Activated CD8-positive, alpha-beta memory T cell treated with anti-CD3 and anti-CD28 coated beads, Interleukin-2, amount 50 U/mL, for 4 hours (primary cell): ENCODE results near the gene EP400.
"Not testable (repeated sequence)": the region's sequence is repeated elsewhere in the genome, so short reads cannot be mapped to it uniquely, and the experiment has no call there.

Experiments used
- DNase-seq: peaks from one replicate; pipeline ENCODE4 v3.0.0-alpha.2; 2020

The EP400 gene

DNA sequence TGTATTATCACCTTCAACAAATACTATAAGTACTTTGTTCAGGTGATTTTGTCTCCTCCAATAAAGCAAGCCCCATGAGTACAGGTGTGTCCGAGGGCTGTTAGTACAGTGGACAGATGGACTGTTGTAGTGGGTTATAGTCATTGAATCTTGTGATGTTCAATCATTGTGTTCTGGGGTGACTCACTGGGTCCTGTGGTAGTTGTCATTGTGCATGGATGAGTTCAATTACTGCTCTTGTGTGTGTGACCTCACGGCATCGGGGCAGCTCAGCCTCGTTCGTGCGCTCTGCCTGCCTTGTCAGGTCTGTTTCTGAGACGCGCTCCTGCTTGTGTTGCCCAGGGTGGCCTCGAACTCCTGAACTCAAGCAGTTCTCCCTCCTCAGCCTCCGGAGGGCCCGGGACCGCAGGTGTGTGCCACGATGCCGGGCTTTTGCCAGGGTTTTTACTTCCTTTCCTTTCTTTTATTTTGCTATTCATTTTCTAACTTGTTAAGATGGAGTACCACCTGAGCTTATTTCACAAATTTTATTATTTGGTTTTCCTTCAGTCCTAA, 122.2 kb downstream of the EP400 start:
- no peak for DNase-seq

GRCh38 chr12:132074216-132074615, 124.5 kb downstream of the EP400 start:
- DNase-seq: no peak

DNA sequence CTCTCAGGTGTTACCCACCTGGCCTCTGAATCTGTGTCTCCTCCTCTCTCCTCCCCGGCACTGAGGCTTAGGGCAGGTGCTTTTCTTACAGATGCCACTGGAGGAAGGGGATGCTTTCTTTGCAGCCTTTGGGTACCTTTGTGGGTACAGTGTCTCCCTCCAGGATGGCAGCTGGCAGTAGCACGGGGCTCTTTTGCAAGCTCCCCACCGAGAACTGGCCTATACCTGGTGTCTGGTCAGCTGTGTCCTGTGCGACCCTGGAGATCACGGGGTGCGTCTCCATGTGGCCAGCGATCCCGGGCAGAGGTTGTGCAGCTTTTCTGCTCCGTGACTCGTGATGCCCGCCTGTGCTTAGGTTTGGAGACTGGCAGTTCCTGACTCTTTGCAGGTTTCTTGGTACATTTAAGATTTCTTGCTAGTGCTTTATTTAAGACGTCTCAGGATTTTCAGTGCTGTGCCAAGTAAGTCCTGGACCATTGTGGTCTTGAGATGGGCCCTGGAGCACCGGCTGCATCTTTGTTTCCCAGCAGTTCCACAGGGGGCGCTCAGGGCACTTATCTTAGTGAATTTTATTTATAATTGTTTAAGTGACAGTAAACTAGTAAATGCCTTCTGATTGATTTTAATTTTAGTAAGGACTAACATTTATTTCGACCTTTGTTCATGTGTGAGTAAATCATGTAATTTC, 125.4 kb downstream of the EP400 start:
- DNase-seq: no peak

GRCh38 chr12:132075714-132076553, 126.2 kb downstream of the EP400 start:
- no peak for DNase-seq

DNA sequence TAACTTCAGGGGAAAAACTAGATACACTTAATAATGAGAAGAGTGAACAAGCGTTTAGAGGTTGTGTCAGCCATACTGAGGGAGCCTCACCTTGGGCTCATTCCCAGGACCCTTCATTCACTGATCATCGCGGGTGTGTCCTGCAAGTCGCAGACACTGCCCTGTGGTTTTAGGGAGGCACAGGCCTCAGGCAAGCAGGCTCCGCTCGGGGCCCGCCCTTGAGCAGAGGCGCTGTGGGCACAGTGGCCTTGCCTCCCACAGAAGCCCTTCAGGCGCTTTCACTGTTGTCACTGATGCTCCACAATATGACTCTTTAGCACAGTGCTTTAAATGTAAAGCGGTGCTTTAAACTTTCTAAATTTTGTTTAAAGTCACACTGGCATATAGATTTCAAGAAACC, 127.0 kb downstream of the EP400 start:
- no peak for DNase-seq

DNA sequence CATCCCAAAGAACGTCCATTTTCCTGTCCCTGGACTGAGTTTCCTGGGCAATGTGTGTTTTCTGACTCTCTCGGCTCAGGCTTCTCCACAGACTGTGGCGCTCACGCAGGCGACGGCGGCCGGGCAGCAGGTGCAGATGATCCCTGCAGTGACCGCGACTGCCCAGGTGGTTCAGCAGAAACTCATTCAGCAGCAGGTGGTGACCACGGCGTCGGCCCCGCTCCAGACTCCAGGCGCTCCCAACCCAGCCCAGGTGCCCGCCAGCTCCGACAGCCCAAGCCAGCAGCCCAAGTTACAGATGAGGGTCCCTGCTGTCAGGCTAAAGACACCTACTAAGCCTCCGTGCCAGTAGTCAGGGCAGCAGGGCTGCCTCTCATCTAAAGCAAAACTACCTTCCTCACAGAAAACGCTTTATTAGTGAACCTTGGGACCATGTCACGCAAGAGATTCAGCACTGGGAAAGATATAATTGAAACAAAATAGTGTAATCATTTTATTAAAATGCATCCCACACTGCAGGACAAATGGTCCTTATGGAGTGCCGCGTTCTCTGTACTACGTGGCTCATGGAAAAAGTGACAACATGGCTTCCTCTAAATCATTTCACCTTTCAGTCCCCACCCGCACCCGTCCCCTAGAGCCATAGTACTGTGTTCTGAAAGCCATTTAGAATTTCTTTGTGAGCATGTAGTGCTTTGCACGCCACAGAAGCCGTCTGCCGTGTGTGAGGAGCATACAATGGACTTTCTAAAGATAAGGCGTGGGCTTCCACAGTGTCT, 127.8 kb downstream of the EP400 start:
- no peak for DNase-seq

DNA sequence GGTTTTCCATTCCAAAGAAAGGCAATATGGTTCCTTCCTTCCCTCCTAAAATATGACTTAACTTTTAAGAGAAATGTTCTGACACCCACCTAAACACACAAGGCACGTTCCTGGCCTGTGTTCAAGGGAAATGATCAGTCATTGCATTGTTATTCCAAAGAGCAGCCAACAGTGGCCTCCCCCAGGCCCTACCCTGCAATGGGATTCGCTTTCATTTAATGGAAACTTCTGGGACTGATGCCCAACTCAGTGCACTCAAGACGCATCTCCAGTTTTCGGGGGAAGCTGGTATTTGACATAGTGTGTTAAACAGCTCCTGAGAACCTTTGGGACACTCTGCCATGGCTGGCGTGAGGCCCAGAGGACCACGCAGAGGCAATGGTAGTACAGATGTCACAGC, 128.4 kb downstream of the EP400 start:
- no peak for DNase-seq

GRCh38 chr12:132079200-132079599, 129.5 kb downstream of the EP400 start:
- no peak for DNase-seq

GRCh38 chr12:132079695-132080094, 130.0 kb downstream of the EP400 start:
- no peak for DNase-seq

- not testable (repeated sequence) for DNase-seq
Measured at GRCh38 chr12:132080515-132080914, 130.8 kb downstream of the EP400 start.

- DNase-seq: no peak
Measured at GRCh38 chr12:132081423-132081822, 131.7 kb downstream of the EP400 start.

DNA sequence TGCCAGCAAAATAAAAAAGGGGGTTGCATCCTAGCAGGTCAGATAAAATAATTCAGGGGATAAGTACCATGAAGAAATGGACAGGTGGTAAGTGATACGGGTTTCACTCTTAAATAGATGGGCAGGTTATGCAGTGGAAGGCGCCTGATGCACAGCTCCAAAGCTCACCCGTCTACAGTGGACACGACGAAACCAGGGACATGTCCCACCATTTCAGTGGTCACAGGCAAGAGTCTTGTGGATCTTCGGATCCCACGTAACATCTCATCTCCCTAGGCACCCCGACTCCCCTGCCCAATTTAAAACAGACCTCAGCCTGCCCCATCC, 133.8 kb downstream of the EP400 start:
- DNase-seq: no peak

- DNase-seq: peak; percentile 86
Measured at GRCh38 chr12:132083941-132084620, 134.3 kb downstream of the EP400 start.

DNA sequence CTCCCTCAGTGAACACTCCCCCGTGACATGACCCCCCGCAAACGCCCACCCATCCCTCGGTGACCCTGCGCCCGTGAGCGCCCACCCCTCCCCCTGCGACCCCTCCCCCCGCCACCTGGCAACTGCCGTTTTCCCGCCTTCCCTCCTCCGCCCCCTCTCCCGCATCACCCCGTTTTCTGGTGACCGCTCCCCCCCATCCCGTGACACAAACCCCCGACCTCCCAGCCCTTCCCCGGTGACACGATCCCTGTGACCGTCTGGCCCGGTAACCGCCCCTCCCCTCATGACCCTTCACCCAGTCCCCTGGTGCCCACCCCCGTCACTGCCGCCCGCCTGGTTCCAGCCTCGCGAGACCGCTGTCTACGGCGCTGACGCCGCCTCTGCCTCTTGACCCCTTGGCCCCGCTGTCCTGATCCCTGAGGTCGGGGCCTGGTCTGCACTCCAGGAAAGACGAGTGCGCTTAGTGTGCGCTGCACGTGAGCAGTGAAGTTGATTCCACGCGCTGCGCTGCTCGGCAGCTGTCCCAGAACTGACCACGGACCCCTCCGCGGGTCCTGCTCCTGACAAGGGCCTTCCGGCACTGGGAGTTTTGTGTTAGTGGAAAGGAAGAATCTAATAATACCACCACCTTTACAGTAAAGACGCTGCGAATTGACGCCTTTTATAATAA, 135.0 kb downstream of the EP400 start:
- peak; percentile 36 for DNase-seq

- no peak for DNase-seq
Measured at GRCh38 chr12:132085291-132085635, 135.5 kb downstream of the EP400 start.

- DNase-seq: no peak
Measured at GRCh38 chr12:132089407-132089910, 139.7 kb downstream of the EP400 start.

GRCh38 chr12:132094269-132094891, 144.6 kb downstream of the EP400 start:
- no peak for DNase-seq

GRCh38 chr12:132095520-132096409, 146.0 kb downstream of the EP400 start:
- DNase-seq: no peak

DNA sequence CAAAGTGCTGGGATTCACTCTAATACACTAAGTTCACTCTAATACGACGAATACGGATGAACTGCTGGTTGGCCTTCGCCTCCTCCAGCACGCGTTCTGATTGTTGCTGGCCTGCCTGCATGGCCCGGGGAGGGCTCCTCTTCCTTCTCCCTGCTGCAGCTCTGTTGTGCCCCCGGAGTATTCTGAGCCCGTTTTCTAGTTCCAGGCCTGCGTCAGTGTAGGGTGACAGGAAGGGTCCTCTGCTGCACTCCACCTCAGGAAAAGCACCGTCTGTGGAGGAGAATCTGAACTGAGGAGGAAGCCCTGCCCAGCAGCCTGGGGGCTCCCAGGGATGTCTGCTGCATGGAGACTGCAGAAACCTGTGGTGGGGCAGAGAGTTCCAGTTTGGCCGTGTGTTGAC, 150.0 kb downstream of the EP400 start:
- DNase-seq: no peak

DNA sequence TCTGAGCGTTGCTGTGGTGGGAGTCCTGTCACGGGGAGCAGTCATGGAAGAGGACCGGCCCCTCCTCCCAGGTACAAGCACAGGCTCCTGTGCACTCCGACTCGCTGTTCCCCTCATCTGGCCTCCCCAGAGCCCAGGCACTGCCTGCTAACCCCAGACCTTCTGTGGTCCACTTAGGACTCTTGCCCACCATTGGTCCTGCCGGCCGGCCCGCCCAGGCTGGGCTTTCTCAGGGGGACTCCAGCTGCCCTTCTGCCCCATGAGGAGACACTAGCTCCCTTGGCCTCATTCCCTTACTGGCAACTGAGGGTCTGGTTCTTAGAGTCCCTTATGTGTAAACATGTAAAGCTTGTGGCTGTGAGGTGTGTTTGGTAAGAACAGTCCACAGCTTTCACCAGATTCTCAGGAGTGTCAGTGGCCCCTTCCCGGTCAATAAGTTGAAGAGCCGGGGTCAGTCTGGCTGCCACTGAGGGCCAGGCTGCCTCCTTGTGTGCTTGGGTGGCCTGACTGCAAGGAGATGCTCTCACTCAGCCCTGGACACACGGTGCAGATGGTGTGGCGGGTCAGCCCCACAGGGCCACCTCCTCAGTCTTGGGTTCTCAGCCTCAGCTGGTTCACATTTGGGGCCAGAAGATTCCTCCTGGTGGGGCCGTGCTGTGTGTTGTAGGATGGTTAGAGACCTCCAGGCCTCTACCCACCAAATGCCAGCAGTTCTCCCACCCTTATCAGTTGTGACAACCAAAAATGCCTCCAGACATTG, 150.7 kb downstream of the EP400 start:
- DNase-seq: no peak
